GM12878 (cell line): ENCODE measurements around the gene ETS1. TPM values are rescaled to one million over a fixed set of nuclear protein-coding genes. Genes with fewer than 3 reads are reported as not detected.

ENCODE experiments used
- ATAC-seq: fragments of 200-7000 bp; cut with Tn5 transposase; 3 replicates; pipeline ENCODE4 v1.9.1; 2020; ENCODE audit warnings: mild to moderate bottlenecking, moderate library complexity
- BruUV-seq: library from RNA; stranded (reverse); fragments of 400-500 nt; replicated peaks from 2 replicates; lab custom pipeline; 2021; lab: Mats Ljungman, UMichigan
- CTCF ChIA-PET: fragments of 300-600 bp; sonication (Branson Sonifier 250); formaldehyde crosslinking; extraction: SDS; loops from one replicate; lab custom pipeline; 2021; ENCODE audit warnings: inconsistent platforms; lab: Yijun Ruan, JAX
- POLR2A ChIA-PET: fragments of 350-600 bp; formaldehyde crosslinking; extraction: SDS; loops from one replicate; lab custom pipeline; 2021; ENCODE audit warnings: inconsistent platforms; lab: Charles Lee
- RAD21 ChIA-PET: fragments of 300-600 bp; sonication (Branson Sonifier 250); formaldehyde crosslinking; loops from one replicate; lab custom pipeline; 2023; ENCODE audit warnings: antibody characterized with exemption; ENCODE audit not compliant: unreplicated experiment; lab: Charles Lee
- SMC1A ChIA-PET: fragments of 300-600 bp; sonication (Branson Sonifier 250); formaldehyde crosslinking; loops from one replicate; lab custom pipeline; 2023; ENCODE audit not compliant: unreplicated experiment, uncharacterized antibody; lab: Charles Lee
- DNase-seq: peaks from one replicate; pipeline ENCODE4 v3.0.0-alpha.2; 2011; ENCODE audit warnings: low read depth, low spot score
- FAIRE-seq: peaks from 3 replicates; lab custom pipeline; 2011; peaks lifted over from hg19 to GRCh38; lab: Jason Lieb, UNC
- H2AFZ ChIP-seq: 2 replicates; pipeline ENCODE4 v1.6.0; 2011; ENCODE audit warnings: low read depth, low read length, control low read depth; ENCODE audit not compliant: control insufficient read depth
- H3K27ac ChIP-seq: 2 replicates; pipeline ENCODE4 v1.5.1; 2011; ENCODE audit warnings: control low read depth; ENCODE audit not compliant: control insufficient read depth, insufficient read depth
- H3K27me3 ChIP-seq, 2 experiments: replicated peaks in 1 of 2; 2 replicates each; pipeline versions ENCODE4 v1.6.0 to v1.6.1; 2011; ENCODE audit warnings: low read length in 1 of 2; ENCODE audit not compliant: control insufficient read depth in 2 of 2, insufficient read depth in 2 of 2
- H3K36me3 ChIP-seq, 2 experiments: 2 replicates each; pipeline ENCODE4 v1.5.1; 2011; ENCODE audit warnings: low read length in 1 of 2; ENCODE audit not compliant: control insufficient read depth in 2 of 2, insufficient read depth in 2 of 2
- H3K4me1 ChIP-seq: 2 replicates; pipeline ENCODE4 v1.6.1; 2011; ENCODE audit warnings: mild to moderate bottlenecking, low read length, moderate library complexity, mixed read lengths; ENCODE audit not compliant: control insufficient read depth, insufficient read depth
- H3K4me2 ChIP-seq: 2 replicates; pipeline ENCODE4 v1.6.0; 2011; ENCODE audit warnings: control low read depth; ENCODE audit not compliant: control insufficient read depth, insufficient read depth
- H3K4me3 ChIP-seq: fragments of 200-600 bp; sonication (generic); 2 replicates; pipeline ENCODE4 v1.5.1; 2016
- H3K79me2 ChIP-seq: 2 replicates; pipeline ENCODE4 v1.6.0; 2011; ENCODE audit warnings: low read length; ENCODE audit not compliant: control insufficient read depth, insufficient read depth
- H3K9ac ChIP-seq: 2 replicates; pipeline ENCODE4 v1.8.0; 2011; ENCODE audit warnings: low read length, control low read depth, mixed read lengths; ENCODE audit not compliant: control insufficient read depth, insufficient read depth
- H3K9me3 ChIP-seq: replicated peaks from 3 replicates; pipeline ENCODE4 v1.5.1; 2011; ENCODE audit warnings: mild to moderate bottlenecking, low read length; ENCODE audit not compliant: control insufficient read depth, insufficient read depth
- H4K20me1 ChIP-seq: 2 replicates; pipeline ENCODE4 v1.6.0; 2011; ENCODE audit not compliant: control insufficient read depth, insufficient read depth
- ASH2L ChIP-seq: fragments of 300-600, 200-600 bp; sonication (generic); IDR thresholded peaks from 2 replicates; pipeline ENCODE4 v1.6.1; 2017; ENCODE audit warnings: low read depth, mild to moderate bottlenecking, borderline replicate concordance
- HDGF ChIP-seq: fragments of 450-650 bp; IDR thresholded peaks from 2 replicates; pipeline ENCODE4 v1.6.1; 2016; ENCODE audit warnings: antibody characterized with exemption
- MEF2A ChIP-seq: IDR thresholded peaks from 2 replicates; pipeline ENCODE4 v1.6.1; 2011; ENCODE audit warnings: low read depth, mild to moderate bottlenecking, low read length, moderate library complexity; ENCODE audit not compliant: insufficient read depth
- MYC ChIP-seq: IDR thresholded peaks from 2 replicates; pipeline ENCODE4 v1.6.1; 2011; ENCODE audit warnings: mild to moderate bottlenecking, low read length, moderate library complexity, inconsistent platforms; ENCODE audit not compliant: insufficient read depth, insufficient replicate concordance, insufficient read length, severe bottlenecking
- NRF1 ChIP-seq: conservative IDR thresholded peaks from 2 replicates; pipeline ENCODE4 v1.6.1; 2011; ENCODE audit warnings: mild to moderate bottlenecking, low read depth, low read length, improper control_type of control experiment
- STAT3 ChIP-seq: IDR thresholded peaks from 2 replicates; pipeline ENCODE4 v1.6.1; 2011; ENCODE audit warnings: low read depth, low read length, improper control_type of control experiment
- TBL1XR1 ChIP-seq: IDR thresholded peaks from 2 replicates; pipeline ENCODE4 v1.6.1; 2012; ENCODE audit warnings: low read depth, low read length, improper control_type of control experiment
- ZNF207 ChIP-seq: fragments of 450-650 bp; IDR thresholded peaks from 2 replicates; pipeline ENCODE4 v1.6.1; 2014; ENCODE audit warnings: antibody characterized with exemption, mild to moderate bottlenecking, borderline replicate concordance
- ZNF217 ChIP-seq: fragments of 450-650 bp; IDR thresholded peaks from 2 replicates; pipeline ENCODE4 v1.6.1; 2017; ENCODE audit warnings: antibody characterized with exemption, mild to moderate bottlenecking
- WGBS: methylation state at CpG from one replicate; pipeline ENCODE4 v1.1.6; 2016; ENCODE audit warnings: low lambda C conversion rate; ENCODE audit not compliant: insufficient replicate concordance, insufficient coverage; ENCODE audit errors: missing lambda C conversion rate; 5-methylcytosine and 5-hydroxymethylcytosine counted together
- in situ Hi-C: fragments of 300-500 bp; cut with MboI; formaldehyde crosslinking; loops from 9 replicates; pipeline ENCODE4 v1.14.3; 2018; ENCODE audit warnings: mixed read lengths
- intact Hi-C: fragments of 100-400 bp; cut with micrococcal nuclease; formaldehyde crosslinking; loops from one replicate; pipeline ENCODE4 v1.14.2; 2022; ENCODE audit not compliant: unreplicated experiment
- polyA plus RNA-seq, 11 experiments: library from polyadenylated mRNA; depleted of rRNA in 4 of 11; unstranded in 6 of 11; stranded (reverse) in 5 of 11; fragments of >200 nt; fragmentation: Nextera tagmentation in 4 of 11; fragmentation: Illumina TruSeq in 1 of 11; extraction: Ambion mirVana in 4 of 11; extraction: Trizol in 1 of 11; gene quantifications; 1 replicate in 1 of 11; 2 replicates in 10 of 11; pipeline versions ENCODE4 v1.2.1 to v1.2.3, GENCODE V29; 2011 to 2016; ENCODE audit warnings: inconsistent platforms in 2 of 11, missing spikeins in 2 of 11, low read depth in 1 of 11
- total RNA-seq, 4 experiments: library from RNA; depleted of rRNA in 3 of 4; stranded (reverse); fragments of >200 nt in 3 of 4; fragmentation: Illumina TruSeq in 1 of 4; extraction: Trizol in 1 of 4; gene quantifications; 2 replicates each; pipeline versions ENCODE4 v1.2.1 to v1.2.3, GENCODE V29; 2013 to 2021

ETS1 gene
- total and polyA plus RNA-seq, 10 of the 15 experiments (the other 5 are each of a cell fraction or from before 2014, with no cell fraction given), result 12.5 to 112 (median 55.5) TPM

DNA sequence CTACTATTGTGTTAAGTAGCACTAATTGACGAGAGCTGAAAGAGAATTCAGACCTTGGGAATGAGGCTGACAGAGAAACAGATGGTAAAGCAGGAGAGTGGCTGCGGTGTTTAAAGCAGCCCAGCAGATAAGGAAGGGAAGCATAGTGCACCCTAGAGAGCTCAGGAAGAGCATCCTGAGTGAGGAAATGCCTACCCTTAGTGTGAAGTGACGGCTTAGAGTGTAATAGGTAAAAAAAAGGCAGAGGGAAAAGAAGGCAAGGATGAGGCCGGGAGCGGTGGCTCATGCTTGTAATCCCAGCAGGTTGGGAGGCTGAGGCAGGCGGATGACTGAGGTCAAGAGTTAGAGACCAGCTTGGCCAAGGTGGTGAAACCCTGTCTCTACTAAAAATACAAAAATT is 22.4 kb upstream of the ETS1 start:
- ATAC-seq, result no peak
- Histone ChIP-seq H3K79me2 (no peaks in the 10 kb centered on the region), H3K27ac (peak overlapping the region; percentile 98), H3K9ac (no peak overlapping the region), H2AFZ (peak overlapping the region; percentile 52), H3K4me2 (peak overlapping the region; percentile 61), H4K20me1 (no peaks in the 10 kb centered on the region), H3K36me3 (no peaks in the 10 kb centered on the region), H3K27me3 (no peaks in the 10 kb centered on the region), H3K9me3 (no peaks in the 10 kb centered on the region), H3K4me3 (no peak overlapping the region)
- intact Hi-C loops (loop anchor here (5.0 kb wide), 2 partner anchors 87 to 317 kb away; no protein-coding TSS in a partner anchor), in situ Hi-C loops (loop anchor here (5.0 kb wide), 1 partner anchor 52 kb away; no protein-coding TSS in a partner anchor)
- POLR2A ChIA-PET, result interaction anchor here (1.2 to 9.5 kb wide), 3 partner anchors 13 to 57 kb away, joined by 9 to 83 read pairs (median 21); no protein-coding TSS in a partner anchor
- SMC1A ChIA-PET, result interaction anchor here (0.7 to 23.9 kb wide), 15 partner anchors 11 to 1602 kb away, joined by 3 to 596 read pairs (median 6); no protein-coding TSS in a partner anchor
- CTCF ChIA-PET, result interaction anchor here (0.8 to 18.0 kb wide), 10 partner anchors 11 to 438 kb away, joined by 3 to 444 read pairs (median 5); no protein-coding TSS in a partner anchor
- WGBS, result 47% methylated on average over 6 of the region's 6 CpGs
- RAD21 ChIA-PET, result interaction anchor here (1.2 to 13.8 kb wide), 11 partner anchors 13 to 221 kb away, joined by 3 to 273 read pairs (median 7); no protein-coding TSS in a partner anchor
- TF ChIP-seq ASH2L, result no peak
- no peak for TF ChIP-seq MYC
- TF ChIP-seq ZNF217, result no peak
- peak; percentile 50; the same call in 1 of the 2 replicates for TF ChIP-seq HDGF
- TF ChIP-seq STAT3, result no peak
- TF ChIP-seq MEF2A, result no peak
- no peak for TF ChIP-seq NRF1
- TF ChIP-seq TBL1XR1, result no peak
- TF ChIP-seq ZNF207, result no peak
- TF ChIP-seq, all 136 proteins: peak for 1
- DNase-seq (no peak), FAIRE-seq (no peak)
- H3K4me1 ChIP-seq, result peaks cover 36% of the 10 kb centered on the region
- BruUV-seq, result no TSS peak
